ENCODE data around the gene PCNT.

The PCNT gene, protein sequence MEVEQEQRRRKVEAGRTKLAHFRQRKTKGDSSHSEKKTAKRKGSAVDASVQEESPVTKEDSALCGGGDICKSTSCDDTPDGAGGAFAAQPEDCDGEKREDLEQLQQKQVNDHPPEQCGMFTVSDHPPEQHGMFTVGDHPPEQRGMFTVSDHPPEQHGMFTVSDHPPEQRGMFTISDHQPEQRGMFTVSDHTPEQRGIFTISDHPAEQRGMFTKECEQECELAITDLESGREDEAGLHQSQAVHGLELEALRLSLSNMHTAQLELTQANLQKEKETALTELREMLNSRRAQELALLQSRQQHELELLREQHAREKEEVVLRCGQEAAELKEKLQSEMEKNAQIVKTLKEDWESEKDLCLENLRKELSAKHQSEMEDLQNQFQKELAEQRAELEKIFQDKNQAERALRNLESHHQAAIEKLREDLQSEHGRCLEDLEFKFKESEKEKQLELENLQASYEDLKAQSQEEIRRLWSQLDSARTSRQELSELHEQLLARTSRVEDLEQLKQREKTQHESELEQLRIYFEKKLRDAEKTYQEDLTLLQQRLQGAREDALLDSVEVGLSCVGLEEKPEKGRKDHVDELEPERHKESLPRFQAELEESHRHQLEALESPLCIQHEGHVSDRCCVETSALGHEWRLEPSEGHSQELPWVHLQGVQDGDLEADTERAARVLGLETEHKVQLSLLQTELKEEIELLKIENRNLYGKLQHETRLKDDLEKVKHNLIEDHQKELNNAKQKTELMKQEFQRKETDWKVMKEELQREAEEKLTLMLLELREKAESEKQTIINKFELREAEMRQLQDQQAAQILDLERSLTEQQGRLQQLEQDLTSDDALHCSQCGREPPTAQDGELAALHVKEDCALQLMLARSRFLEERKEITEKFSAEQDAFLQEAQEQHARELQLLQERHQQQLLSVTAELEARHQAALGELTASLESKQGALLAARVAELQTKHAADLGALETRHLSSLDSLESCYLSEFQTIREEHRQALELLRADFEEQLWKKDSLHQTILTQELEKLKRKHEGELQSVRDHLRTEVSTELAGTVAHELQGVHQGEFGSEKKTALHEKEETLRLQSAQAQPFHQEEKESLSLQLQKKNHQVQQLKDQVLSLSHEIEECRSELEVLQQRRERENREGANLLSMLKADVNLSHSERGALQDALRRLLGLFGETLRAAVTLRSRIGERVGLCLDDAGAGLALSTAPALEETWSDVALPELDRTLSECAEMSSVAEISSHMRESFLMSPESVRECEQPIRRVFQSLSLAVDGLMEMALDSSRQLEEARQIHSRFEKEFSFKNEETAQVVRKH (N-terminal part only)

GRCh38 chr21:46323710-46324389 lies at the start of gene PCNT, which contains the start of gene C21orf58:
Gene PCNT, plus strand, starts transcription at chr21:46324156. Its CDS starts 73 bp downstream, at chr21:46324229.
Gene C21orf58, minus strand, starts transcription at chr21:46323870. Its CDS starts 1,132 bp downstream, at chr21:46322738.
- DNase-seq: peak; percentile 98

DNA sequence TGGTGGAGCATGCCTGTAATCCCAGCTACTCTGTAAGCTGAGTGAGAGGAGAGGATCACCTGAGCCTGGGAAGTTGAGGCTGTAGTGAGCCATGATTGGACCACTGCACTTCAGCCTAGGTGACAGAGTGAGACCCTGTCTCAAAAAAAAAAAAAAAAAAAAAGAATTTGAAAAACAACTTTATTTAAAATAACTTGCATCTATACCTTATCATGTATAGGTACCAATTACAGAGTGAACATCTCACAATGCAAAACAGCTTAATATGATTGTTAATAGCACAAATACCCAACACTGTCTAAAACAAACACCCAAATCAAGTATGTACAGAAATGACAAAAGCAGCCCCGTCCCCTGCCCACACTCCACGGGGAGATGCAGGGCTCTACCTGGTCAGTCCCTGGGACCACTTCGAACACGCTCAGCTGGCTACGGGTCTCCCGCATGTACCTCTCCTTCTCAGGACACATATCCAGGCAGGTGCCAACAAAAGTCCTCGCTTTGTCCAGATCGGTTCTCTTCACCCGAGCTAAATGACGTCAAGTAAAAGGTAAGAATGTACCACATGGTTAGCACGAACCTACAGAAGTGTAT lies 49.1 kb upstream of the PCNT start:
- DNase-seq: no peak

GRCh38 chr21:46284077-46284644 lies 39.8 kb upstream of the PCNT start:
- no peak for DNase-seq

DNA sequence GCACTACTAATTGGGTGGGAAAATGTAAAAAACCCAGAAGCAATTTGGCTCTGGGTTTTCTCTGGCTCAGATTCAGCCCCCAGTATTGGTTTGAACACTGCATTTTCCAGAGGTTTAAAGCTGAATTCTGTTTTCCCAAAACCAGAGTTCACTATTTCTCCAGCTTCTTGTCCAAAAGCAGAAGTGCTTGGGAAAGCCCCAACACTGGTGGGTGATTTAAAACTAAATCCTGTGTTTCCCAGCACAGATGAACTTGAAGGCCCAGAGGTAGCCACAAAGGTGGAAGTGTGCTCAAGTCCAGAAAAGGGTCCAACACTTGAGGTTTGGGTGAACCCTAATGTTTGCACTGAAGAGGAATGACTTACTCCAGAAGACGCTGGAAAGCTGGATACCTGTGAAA lies 39.2 kb upstream of the PCNT start:
- no peak for DNase-seq

DNA sequence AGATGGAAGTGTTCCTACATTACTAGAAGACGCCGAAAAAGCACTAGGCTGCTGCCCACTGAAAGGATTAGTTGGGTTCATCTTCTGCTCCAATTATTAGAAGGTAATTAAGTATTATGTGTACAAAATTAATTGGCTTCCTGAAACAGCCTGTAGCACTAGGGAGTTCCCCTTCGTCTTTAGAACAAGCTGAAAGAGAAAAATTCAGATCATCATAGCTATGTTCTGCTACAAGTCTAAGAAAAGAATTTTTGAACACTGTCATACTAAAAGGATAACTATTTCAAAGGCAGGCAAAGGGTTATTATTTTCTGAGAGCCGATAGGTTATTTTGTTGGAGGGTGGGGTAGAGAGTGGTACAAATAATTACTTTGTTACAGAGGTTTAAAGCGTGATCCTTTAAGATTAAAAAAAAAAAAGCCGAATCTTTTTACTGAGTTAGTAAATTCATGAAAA lies 38.7 kb upstream of the PCNT start, which contains the start of gene MCM3AP:
Gene MCM3AP, minus strand, starts transcription at position 406 of the 456 bp plus-strand sequence. Its CDS starts 325 bp downstream, at position 81.
- no peak for DNase-seq

GRCh38 chr21:46285761-46286647 lies 38.0 kb upstream of the PCNT start, which contains the start of gene YBEY:
Gene YBEY, plus strand, starts transcription at chr21:46286342. Its CDS starts 572 bp downstream, at chr21:46286914.
- DNase-seq: peak; percentile 94

- no peak for DNase-seq
These were observed 37.3 kb upstream of the PCNT start for GRCh38 chr21:46286648-46287002.

DNA sequence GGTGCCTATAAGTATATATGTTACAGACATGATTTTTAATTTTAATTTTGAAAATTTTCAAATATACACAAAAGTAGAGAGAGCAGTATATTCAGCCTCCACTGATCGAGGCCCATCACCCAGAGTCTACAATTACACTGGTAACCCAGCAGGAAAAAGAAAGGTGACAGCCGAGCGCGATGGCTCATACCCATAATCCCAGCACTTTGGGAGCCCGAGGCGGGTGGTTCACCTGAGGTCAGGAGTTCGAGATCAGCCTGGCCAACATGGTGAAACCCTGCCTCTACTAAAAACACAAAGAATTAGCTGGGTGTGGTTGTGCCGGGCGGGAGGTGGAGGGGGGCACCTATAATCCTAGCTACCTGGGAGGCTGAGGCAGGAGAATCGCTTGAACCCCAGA lies 36.4 kb upstream of the PCNT start:
- no peak for DNase-seq

DNA sequence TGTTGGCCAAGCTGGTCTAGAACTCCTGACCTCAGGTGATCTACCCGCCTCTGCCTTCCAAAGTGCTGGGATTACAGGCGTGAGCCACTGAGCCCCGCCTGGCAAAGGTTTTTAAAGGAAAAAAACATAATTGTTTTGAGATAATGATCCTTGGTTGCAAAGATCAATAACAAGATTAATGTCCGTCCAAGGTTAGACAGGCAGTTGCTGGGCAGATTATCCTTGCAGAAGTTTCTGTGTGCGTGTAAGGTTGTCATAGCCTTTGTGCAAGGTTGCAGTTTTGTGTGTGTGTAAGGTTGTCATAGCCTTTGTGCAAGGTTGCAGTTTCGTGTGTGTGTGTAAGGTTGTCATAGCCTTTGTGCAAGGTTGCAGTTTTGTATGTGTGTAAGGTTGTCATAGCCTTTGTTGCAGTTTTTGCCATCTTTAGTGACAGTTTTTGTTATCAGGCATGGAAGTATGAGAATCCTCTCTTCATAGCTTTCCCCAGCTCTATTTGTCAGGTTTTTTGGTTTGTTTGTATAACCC lies 34.2 kb upstream of the PCNT start:
- DNase-seq: no peak

- no peak for DNase-seq
These were observed 32.4 kb upstream of the PCNT start for GRCh38 chr21:46291561-46291960.

DNA sequence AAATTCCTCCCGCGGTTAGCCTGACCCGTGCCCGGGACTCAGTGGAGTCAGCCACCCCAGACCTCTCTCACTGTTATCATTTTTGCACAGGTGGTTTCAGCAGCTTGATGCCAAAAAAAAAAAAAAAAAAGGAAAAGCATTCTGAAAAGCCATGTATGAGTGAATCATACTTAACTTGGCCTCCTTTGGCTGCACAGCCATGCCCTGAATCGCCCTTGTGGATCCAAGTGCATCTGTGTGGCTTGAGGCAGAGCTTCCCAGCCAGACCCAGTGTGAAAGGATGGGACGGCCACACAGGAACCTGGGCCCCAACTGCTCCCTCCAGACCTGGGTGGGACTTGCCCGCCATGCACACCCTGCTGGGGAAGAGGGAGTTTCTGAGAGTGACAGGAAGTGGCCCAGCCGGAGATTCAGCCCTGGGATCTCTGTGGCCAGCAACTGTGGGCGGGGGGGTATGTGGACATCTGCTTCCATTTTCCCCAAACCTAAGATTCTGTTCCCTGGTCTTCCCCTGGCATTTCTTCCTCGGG lies 29.2 kb upstream of the PCNT start:
- DNase-seq: peak; percentile 49

DNA sequence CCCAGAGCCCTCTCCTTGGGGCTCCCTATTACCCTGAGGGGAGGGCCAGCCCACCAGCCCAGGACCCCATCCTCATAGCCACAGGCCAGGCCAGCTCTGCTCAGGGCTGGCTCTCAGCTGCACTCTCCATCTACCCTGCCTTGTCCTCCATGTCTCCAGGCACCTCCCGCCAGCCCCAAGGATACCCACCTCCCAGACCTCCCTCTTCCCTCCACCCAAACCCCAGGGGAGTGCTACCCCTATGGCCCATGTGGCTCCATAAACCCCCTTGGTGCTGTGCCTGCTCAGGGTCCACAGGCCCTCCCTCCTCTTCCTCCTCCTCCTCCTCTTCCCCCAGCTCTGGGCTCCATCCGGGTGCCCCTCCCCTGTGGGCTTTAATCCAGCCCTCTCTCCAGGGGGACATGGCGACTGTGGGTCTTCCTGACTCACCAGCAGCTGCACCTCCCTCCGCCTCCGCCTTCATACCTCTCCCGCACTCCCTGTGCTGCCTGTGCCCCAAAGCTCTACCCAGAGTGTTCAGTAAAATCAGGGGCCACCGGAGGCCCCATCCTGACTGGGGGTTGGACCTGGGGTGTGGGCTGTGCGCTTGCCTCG lies 28.7 kb upstream of the PCNT start:
- no peak for DNase-seq

- peak; percentile 89 for DNase-seq
These were observed 27.8 kb upstream of the PCNT start for GRCh38 chr21:46295996-46296752.

- DNase-seq: peak; percentile 59
These were observed 26.4 kb upstream of the PCNT start for GRCh38 chr21:46297338-46298271.

- DNase-seq: no peak
These were observed 24.8 kb upstream of the PCNT start for GRCh38 chr21:46299167-46299566.

DNA sequence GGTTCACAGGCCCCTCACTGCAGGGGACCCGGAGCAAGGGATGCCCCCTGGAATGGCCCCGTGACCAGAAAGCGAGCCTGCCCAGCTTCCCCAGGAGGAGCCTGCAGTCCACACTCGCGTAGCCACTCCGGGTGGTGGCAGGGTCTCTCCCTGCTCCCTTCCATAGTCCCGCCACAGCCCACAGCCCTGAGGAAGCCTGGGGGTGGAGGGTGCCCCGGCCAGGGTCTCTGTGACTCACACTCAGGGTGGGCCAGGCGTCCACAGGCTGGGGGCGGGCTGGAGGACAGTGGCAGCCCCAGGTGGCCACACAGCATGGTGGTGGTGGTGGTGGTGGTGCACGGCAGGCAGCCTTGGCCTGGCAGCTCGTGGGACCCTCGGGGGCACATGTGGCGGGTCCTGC lies 22.2 kb upstream of the PCNT start:
- DNase-seq: no peak

DNA sequence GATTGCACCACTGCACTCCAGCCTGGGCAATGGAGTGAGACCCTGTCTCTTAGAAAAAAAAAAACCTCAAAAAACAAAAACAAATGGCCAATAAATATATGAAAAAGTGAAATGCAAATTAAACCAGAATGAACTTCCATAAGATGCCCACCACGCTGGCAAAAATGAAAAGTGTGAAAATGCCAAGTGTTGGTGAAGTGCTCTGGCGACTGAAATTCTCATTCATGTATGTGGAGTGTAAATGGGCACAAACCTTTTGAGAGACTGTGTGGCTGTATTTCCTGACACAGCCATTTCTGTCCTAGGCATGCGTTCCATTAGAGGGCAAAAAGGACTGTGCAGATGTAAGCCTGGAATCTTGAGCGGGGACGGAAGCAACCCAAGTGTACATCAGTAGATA lies 19.5 kb upstream of the PCNT start:
- no peak for DNase-seq

All from left hindlimb (tissue), 1 donor.